GM23248 (cell line): ENCODE results near the gene CBLN1. TPM values are rescaled to one million over a fixed set of nuclear protein-coding genes. Genes with fewer than 3 reads are reported as not detected.

Experiments
- DNase-seq: peaks from one replicate; pipeline ENCODE4 v3.0.0-alpha.2; 2015
- H2AFZ ChIP-seq: fragments of 200-600 bp; sonication (generic); 2 replicates; pipeline ENCODE4 v1.6.1; 2016; ENCODE audit warnings: antibody characterized with exemption
- H3F3A ChIP-seq: fragments of 200-600 bp; sonication (generic); 2 replicates; pipeline ENCODE4 v1.6.1; 2016; ENCODE audit warnings: mild to moderate bottlenecking, antibody characterized with exemption, mixed run types; ENCODE audit not compliant: insufficient read depth
- H3K27ac ChIP-seq: fragments of 200-600 bp; sonication (generic); 2 replicates; pipeline ENCODE4 v1.5.1; 2016; ENCODE audit warnings: mild to moderate bottlenecking
- H3K27me3 ChIP-seq: fragments of 200-600 bp; sonication (generic); replicated peaks from 2 replicates; pipeline ENCODE4 v1.6.1; 2016; ENCODE audit warnings: mild to moderate bottlenecking; ENCODE audit not compliant: insufficient read depth
- H3K36me3 ChIP-seq: fragments of 200-600 bp; sonication (generic); 2 replicates; pipeline ENCODE4 v1.6.1; 2016; ENCODE audit warnings: low read depth, mild to moderate bottlenecking
- H3K4me1 ChIP-seq: fragments of 200-600 bp; sonication (generic); 2 replicates; pipeline ENCODE4 v1.6.1; 2016; ENCODE audit warnings: mild to moderate bottlenecking; ENCODE audit not compliant: insufficient read depth
- H3K4me2 ChIP-seq: fragments of 200-600 bp; sonication (generic); one replicate; pipeline ENCODE4 v1.6.1; 2016; ENCODE audit warnings: mild to moderate bottlenecking; ENCODE audit not compliant: unreplicated experiment
- H3K4me3 ChIP-seq: fragments of 200-600 bp; sonication (generic); 2 replicates; pipeline ENCODE4 v1.5.1; 2016; ENCODE audit warnings: mild to moderate bottlenecking
- H3K79me2 ChIP-seq: fragments of 200-600 bp; sonication (generic); 2 replicates; pipeline ENCODE4 v1.6.1; 2016; ENCODE audit warnings: mild to moderate bottlenecking; ENCODE audit not compliant: insufficient read depth
- H3K9ac ChIP-seq: fragments of 200-600 bp; sonication (generic); 2 replicates; pipeline ENCODE4 v1.6.1; 2016; ENCODE audit warnings: mild to moderate bottlenecking
- H3K9me2 ChIP-seq: fragments of 200-600 bp; sonication (generic); 2 replicates; pipeline ENCODE4 v1.6.1; 2016; ENCODE audit warnings: mixed run types, mild to moderate bottlenecking, moderate library complexity; ENCODE audit not compliant: insufficient read depth
- H3K9me3 ChIP-seq: fragments of 200-600 bp; sonication (generic); one replicate; pipeline ENCODE4 v1.6.1; 2017; ENCODE audit warnings: low read depth
- H4K20me1 ChIP-seq: fragments of 200-600 bp; sonication (generic); 2 replicates; pipeline ENCODE4 v1.6.0; 2016; ENCODE audit not compliant: insufficient read depth
- EZH2 ChIP-seq: fragments of 200-600 bp; sonication (generic); IDR thresholded peaks from 2 replicates; pipeline ENCODE4 v1.6.1; 2018; ENCODE audit warnings: antibody characterized with exemption, mild to moderate bottlenecking; ENCODE audit not compliant: insufficient read depth, poor library complexity, severe bottlenecking
- EZH2phosphoT487 ChIP-seq: fragments of 200-600 bp; sonication (generic); IDR thresholded peaks from 2 replicates; pipeline ENCODE4 v1.6.1; 2018; ENCODE audit warnings: antibody characterized with exemption, moderate library complexity, mild to moderate bottlenecking, low read depth; ENCODE audit not compliant: insufficient read depth
- WGBS, 2 experiments: methylation state at CpG; one replicate each; pipeline ENCODE4 v1.1.6; 2015 to 2017; ENCODE audit warnings: low lambda C conversion rate in 2 of 2, low coverage in 1 of 2; ENCODE audit errors: missing lambda C conversion rate in 2 of 2; 5-methylcytosine and 5-hydroxymethylcytosine counted together
- in situ Hi-C: fragments of 300-500 bp; cut with MboI; formaldehyde crosslinking; loops from 2 replicates; pipeline ENCODE4 v1.15.0; 2020
- polyA plus RNA-seq: library from polyadenylated mRNA; unstranded; fragments of >200 nt; fragmentation: Nextera tagmentation; extraction: Ambion mirVana; gene quantifications from 2 replicates; pipeline ENCODE4 v1.2.1, GENCODE V29; 2016
- total RNA-seq: library from RNA; depleted of rRNA; stranded (reverse); fragments of >200 nt; shearing (Covaris generic); gene quantifications from 2 replicates; pipeline ENCODE4 v1.2.3, GENCODE V29; 2014

CBLN1 gene
- total and polyA plus RNA-seq, 2 experiments from 2014 or later = not detected

GRCh38 chr16:49274591-49274990 lies 7.0 kb downstream of the CBLN1 start:
- Histone ChIP-seq H3K9me2 (no peaks in the 10 kb centered on the region), H3F3A (no peaks in the 10 kb centered on the region), H3K4me1 (no peaks in the 10 kb centered on the region), H4K20me1 (no peaks in the 10 kb centered on the region), H3K79me2 (no peaks in the 10 kb centered on the region), H3K9ac (no peak overlapping the region), H3K4me3 (no peak overlapping the region), H3K27me3 (peaks cover 60% of the 10 kb centered on the region), H3K4me2 (no peak overlapping the region), H3K36me3 (no peaks in the 10 kb centered on the region), H3K9me3 (no peaks in the 10 kb centered on the region), H3K27ac (no peak overlapping the region), H2AFZ (no peak overlapping the region)
- in situ Hi-C loops = no loop called here
- 4 to 5% methylated on average over 11 of the region's 11 CpGs for WGBS, 2 experiments
- DNase-seq = no peak
- TF ChIP-seq EZH2 (no peak), EZH2phosphoT487 (no peak)

DNA sequence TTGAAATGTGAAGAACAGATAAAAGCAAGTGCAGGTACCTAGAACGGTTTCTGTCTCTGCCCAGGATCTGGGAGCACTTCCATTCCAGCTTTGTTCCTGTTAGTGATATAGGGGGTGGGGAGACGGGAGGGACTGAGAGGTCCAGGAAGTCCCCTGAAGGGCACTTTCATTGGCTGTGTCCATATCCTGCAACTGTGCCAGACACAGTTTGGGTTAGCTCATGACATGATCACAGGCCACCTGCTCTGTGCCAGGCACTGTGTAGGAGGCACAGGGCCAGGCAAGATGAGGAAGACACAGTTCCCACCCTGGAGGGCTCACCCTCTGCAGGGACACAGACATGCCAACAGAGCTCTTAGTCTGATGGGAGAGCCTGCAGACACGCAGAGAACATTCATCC lies 7.9 kb downstream of the CBLN1 start:
- peaks cover 52% of the 10 kb centered on the region for H3K27me3 ChIP-seq
- no peaks in the 10 kb centered on the region for H4K20me1 ChIP-seq
- no peak overlapping the region for H2AFZ ChIP-seq
- H3K9ac ChIP-seq = no peak overlapping the region
- DNase-seq = no peak
- H3K4me3 ChIP-seq = no peak overlapping the region
- no peaks in the 10 kb centered on the region for H3F3A ChIP-seq
- H3K36me3 ChIP-seq = no peaks in the 10 kb centered on the region
- no peak overlapping the region for H3K27ac ChIP-seq
- H3K9me3 ChIP-seq = no peaks in the 10 kb centered on the region
- no peaks in the 10 kb centered on the region for H3K4me1 ChIP-seq
- H3K79me2 ChIP-seq = no peaks in the 10 kb centered on the region
- WGBS, 2 experiments = 2 to 14% methylated on average over 3 of the region's 3 CpGs
- in situ Hi-C loops = no loop called here
- H3K9me2 ChIP-seq = no peaks in the 10 kb centered on the region
- H3K4me2 ChIP-seq = no peak overlapping the region
- no peak for TF ChIP-seq EZH2phosphoT487
- TF ChIP-seq EZH2 = no peak

- Histone ChIP-seq H3K4me3 (no peak overlapping the region), H3K9ac (no peak overlapping the region), H3K9me3 (no peaks in the 10 kb centered on the region), H3K27ac (no peak overlapping the region), H3K9me2 (no peaks in the 10 kb centered on the region), H3K79me2 (no peaks in the 10 kb centered on the region), H4K20me1 (no peaks in the 10 kb centered on the region), H2AFZ (no peak overlapping the region), H3K4me1 (no peaks in the 10 kb centered on the region), H3K36me3 (no peaks in the 10 kb centered on the region), H3F3A (no peaks in the 10 kb centered on the region), H3K4me2 (no peak overlapping the region), H3K27me3 (peaks cover 28% of the 10 kb centered on the region)
- no peak for DNase-seq
- in situ Hi-C loops = no loop called here
- WGBS, 2 experiments = 17 to 19% methylated on average over 3 of the region's 3 CpGs
- TF ChIP-seq EZH2phosphoT487 (no peak), EZH2 (no peak)
These were observed 10.3 kb downstream of the CBLN1 start for GRCh38 chr16:49271363-49271762.

DNA sequence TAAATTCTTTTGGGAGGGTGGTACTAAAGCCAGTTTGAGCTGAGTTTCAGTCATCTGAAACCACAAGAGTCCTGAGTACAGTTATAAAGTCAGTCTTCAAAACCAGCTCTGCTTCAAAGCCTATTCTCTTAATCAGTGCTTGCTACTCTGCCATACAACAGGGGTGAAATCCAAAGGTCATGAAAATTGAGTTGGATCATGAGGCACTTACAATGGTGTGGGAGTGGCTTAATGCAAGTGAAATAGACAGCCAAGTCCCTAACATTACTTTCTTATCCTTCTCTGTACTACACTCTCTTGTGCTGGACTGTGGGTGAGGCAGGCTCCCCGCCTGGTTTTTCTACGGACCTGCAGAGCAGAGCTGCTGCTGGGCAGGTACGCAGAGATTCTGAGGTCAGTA lies 12.4 kb downstream of the CBLN1 start:
- no peak overlapping the region for H3K27ac ChIP-seq
- WGBS, 2 experiments = 22 to 30% methylated on average over 3 of the region's 3 CpGs
- no peaks in the 10 kb centered on the region for H3F3A ChIP-seq

GRCh38 chr16:49268667-49269066 lies 13.0 kb downstream of the CBLN1 start:
- Histone ChIP-seq H3K4me3 (no peak overlapping the region), H3K79me2 (no peaks in the 10 kb centered on the region), H3F3A (no peaks in the 10 kb centered on the region), H3K36me3 (no peaks in the 10 kb centered on the region), H3K9me3 (no peaks in the 10 kb centered on the region), H3K9me2 (no peaks in the 10 kb centered on the region), H3K27me3 (0 out of 2 replicates have a peak, but pooled peaks cover 1% of the 10 kb centered on the region), H3K4me1 (no peaks in the 10 kb centered on the region), H2AFZ (no peak overlapping the region), H3K4me2 (no peak overlapping the region), H4K20me1 (no peaks in the 10 kb centered on the region), H3K27ac (no peak overlapping the region), H3K9ac (no peak overlapping the region)
- TF ChIP-seq EZH2phosphoT487 (no peak), EZH2 (no peak)
- in situ Hi-C loops = no loop called here
- no peak for DNase-seq
- WGBS, 2 experiments = 14 to 19% methylated on average over 1 of the region's 1 CpG

More for the DNA sequence above, 12.4 kb downstream of the CBLN1 start:
- no peak for DNase-seq
- no peak for TF ChIP-seq EZH2phosphoT487
- TF ChIP-seq EZH2 = no peak
- no peak overlapping the region for H3K4me2 ChIP-seq
- H3K9ac ChIP-seq = no peak overlapping the region
- no peaks in the 10 kb centered on the region for H4K20me1 ChIP-seq
- H3K79me2 ChIP-seq = no peaks in the 10 kb centered on the region
- in situ Hi-C loops = no loop called here
- H3K9me3 ChIP-seq = no peaks in the 10 kb centered on the region
- no peak overlapping the region for H3K4me3 ChIP-seq
- no peak overlapping the region for H2AFZ ChIP-seq
- 0 out of 2 replicates have a peak, but pooled peaks cover 6% of the 10 kb centered on the region for H3K27me3 ChIP-seq
- no peaks in the 10 kb centered on the region for H3K4me1 ChIP-seq
- no peaks in the 10 kb centered on the region for H3K9me2 ChIP-seq
- no peaks in the 10 kb centered on the region for H3K36me3 ChIP-seq
